Measurements from ENCODE around the gene MBIP.
"Not testable (repeated sequence)": the region's sequence is repeated elsewhere in the genome, so short reads cannot be mapped to it uniquely, and the experiment has no call there.

Gene MBIP

DNA sequence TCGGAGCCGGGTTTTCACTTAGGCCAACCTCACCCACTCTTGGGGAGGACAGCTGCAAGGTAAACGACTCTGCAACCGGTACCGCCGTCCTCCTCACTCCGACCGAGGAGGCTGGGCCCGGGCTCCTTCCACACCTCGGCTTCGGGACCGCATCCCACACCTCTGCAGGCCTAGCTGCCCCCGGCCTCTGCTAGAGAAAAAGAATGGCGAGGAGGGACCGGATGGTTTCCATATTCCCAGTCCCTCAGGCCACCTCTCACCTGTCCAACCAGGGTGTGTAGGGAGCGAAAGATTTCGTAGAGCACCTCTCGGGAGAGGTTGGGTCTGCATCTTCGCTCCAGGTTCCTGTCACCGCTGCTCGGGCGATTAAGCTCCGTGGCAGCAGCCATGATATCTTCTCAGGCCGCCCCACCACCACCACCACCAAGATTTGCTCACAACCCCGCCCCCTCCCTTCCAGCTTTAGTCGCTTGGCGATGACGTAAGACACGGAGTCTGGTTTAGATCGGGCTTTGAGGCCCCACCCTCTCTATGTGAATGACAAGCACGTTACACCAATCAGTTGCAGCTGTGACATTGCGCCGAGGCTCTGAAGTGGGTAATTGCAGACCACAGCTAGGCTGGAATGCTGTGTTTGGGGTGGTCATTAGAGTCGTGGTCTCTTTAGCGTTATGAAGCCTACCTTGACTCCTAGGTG lies at the start of gene MBIP:
TSS of gene MBIP (minus strand) at position 438 of the 697 bp plus-strand sequence. CDS start at position 389, 49 bp downstream.
- in situ Hi-C loops (cut with HindIII; ENCODE audit: low sequenced_read_pairs) = no loop called here

DNA sequence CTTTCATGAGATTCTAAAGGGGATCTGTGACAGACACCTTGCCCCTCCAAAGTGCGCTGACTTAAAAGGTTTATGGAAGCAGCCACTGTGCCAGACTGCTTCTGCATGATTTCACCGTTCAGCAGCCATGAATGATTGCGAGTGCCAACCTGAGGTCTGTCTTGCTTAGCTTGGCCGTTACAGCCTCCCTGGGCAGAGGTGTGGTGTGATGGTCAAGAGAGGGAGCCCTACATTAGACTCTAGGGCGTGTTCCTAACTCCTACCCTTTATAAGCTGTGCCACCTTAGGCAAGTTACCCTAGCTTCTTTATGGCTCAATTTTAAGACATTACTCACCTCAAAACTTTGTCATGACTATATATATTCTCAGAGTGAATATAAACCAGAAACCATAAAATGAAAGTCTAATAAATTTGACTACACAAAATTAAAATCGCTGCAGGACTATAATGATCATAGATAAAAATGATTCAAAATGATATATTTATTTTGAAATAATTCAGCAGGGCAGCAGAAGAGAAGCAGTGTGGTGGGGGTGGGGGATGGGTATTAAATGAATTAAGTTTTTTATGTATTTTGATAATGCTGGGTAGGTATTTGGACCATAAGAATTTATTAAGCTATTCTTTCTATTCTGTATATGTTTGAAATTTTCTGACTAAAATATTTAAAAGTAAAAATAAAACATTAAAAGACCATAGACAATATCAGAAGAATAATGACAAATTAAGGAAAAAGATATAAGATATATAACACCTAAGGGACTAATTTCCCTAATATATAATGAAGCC lies 47.7 kb upstream of the MBIP start:
- in situ Hi-C loops (cut with HindIII; ENCODE audit: low sequenced_read_pairs) = no loop called here

DNA sequence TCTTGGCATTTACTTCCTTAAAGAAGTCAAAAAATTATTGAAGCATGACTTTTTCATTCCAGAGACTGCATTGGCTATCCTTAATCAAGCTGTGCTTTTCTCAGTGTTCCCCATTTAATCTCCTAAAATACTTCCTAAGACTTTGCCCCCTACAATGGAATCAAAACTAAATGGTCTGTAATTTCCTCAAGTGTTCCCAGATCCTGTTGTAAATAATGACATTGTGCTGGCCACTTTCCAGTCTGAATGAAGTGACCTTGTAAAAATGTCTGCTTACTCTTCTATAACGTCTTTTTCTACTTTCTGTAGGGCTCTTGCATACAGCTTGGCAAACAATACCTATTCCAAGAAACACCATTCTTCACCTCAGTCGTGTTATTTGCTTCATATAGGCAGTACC lies 45.3 kb upstream of the MBIP start:
- in situ Hi-C loops (cut with HindIII; ENCODE audit: low sequenced_read_pairs) = no loop called here

DNA sequence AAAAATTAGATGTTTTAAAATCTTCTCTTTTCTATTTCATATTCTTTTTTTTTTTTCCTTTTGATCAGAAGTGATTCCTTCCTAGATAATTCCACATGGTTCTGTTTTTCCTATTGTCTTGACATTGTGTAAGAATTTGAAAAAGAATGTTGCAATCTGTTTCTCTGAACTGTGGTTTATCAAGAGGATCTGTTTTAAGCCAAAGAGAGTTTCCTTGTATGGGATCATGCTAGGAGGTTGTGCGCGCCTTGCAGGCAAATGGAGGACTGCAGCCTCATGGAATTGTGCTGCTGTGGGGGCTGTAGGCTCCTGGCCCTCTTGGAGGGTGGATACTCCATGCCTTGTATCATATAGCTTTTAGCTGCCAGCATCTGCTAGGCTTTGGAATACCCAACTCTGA lies 43.3 kb upstream of the MBIP start:
- in situ Hi-C loops (cut with HindIII; ENCODE audit: low sequenced_read_pairs) = no loop called here

- in situ Hi-C loops (cut with HindIII; ENCODE audit: low sequenced_read_pairs) = no loop called here
Observed at GRCh38 chr14:36362648-36363047, 42.2 kb upstream of the MBIP start.

GRCh38 chr14:36361210-36361853 lies 40.9 kb upstream of the MBIP start:
- in situ Hi-C loops (cut with HindIII; ENCODE audit: low sequenced_read_pairs) = no loop called here

DNA sequence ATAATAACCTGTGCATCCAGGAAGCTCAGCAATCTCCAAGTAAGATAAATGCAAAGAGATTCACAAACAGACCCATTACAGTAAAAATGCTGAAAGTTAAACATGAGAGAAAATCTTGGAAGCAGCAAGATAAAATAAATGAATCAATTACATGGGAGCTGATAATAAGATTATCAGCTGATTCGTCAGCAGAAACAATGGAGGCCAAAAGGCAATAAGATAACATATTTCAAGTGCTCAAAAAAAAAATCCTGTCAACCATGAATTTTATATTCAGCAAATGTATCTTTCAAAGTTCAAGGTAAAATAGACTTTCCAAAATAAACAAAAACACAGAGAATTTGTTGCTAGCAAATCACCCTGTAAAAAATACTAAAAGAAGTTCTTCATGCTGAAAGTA lies 36.4 kb upstream of the MBIP start:
- in situ Hi-C loops (cut with HindIII; ENCODE audit: low sequenced_read_pairs) = no loop called here

DNA sequence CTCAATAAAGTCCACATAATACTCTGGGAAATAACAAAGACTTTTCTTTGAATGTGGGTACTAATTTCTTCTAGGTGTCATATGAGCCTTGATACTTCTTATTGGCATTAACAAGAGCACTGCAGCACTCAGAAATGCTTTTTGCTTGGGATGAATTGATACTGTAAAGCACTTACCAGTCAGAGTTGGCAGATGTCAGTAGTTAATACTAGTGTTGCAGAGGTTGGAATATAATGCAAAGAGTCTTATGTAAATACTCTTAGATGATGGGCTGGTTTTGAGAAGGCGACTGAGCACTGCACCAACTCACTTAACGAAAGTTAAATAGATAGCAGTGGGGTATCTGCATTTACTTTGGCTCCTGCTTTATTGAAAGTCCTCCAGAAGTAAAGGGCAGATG lies 25.6 kb upstream of the MBIP start:
- in situ Hi-C loops (cut with HindIII; ENCODE audit: low sequenced_read_pairs) = no loop called here

- in situ Hi-C loops (cut with HindIII; ENCODE audit: low sequenced_read_pairs) = no loop called here
Observed at GRCh38 chr14:36344211-36344610, 23.8 kb upstream of the MBIP start.

- in situ Hi-C loops (cut with HindIII; ENCODE audit: low sequenced_read_pairs) = not testable (repeated sequence)
Observed at GRCh38 chr14:36341811-36342210, 21.4 kb upstream of the MBIP start.

- in situ Hi-C loops (cut with HindIII; ENCODE audit: low sequenced_read_pairs) = no loop called here
Observed at GRCh38 chr14:36340276-36340890, 19.9 kb upstream of the MBIP start.

DNA sequence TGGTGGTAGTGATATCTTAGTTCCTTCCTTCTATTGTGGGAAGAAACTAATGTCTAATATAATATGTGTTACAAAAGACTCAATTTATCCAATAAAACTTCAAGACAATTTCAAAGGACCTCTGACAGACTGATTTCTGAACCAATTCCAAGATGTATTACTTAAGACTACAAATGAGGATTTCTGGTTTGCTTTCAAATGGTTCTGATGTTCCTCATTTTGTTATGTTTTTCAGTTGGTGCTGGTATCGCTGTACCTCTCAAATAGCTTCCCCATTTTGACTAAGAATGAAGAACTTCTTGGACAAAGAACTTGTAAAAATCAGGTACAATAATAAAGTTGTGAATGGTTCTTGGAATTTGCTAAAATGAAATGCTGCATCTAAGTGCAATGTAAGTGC lies 19.4 kb upstream of the MBIP start:
- in situ Hi-C loops (cut with HindIII; ENCODE audit: low sequenced_read_pairs) = no loop called here

DNA sequence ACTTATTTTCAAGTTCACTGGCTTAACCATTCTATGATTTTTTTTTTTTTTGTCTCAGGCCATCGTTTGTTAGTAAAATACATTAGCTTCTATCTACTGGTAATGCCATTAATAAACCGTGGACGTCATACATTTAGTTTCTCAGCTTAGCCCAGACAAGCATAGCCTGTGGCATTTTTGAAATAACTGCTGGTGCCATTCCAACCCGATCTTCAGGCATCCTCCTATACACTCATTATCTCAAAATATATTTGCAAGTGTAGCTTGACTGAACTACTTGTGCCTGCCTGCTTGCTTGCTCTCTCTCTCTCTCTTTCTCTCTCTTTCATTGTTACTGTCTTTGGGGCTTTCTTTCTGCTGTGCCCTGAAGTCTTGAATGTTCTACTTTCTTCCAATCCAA lies 12.7 kb upstream of the MBIP start:
- in situ Hi-C loops (cut with HindIII; ENCODE audit: low sequenced_read_pairs) = no loop called here

DNA sequence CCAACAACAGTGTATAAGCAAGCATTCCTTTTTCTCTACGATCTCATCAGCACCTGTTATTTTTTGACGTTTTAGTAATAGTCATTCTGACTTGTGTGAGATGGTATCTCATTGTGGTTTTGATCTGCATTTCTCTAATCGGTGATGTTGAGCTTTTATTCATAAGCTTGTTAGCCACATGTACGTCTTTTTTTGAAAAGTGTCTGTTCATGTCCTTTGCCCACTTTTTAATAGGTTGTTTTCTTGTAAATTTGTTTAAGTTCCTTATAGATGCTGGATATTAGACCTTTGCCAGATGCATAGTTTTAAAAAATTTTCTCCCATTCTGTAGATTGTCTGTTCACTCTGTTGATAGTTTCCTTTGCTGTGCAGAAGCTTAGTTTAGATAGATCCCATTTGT lies 7.1 kb upstream of the MBIP start:
- in situ Hi-C loops (cut with HindIII; ENCODE audit: low sequenced_read_pairs) = not testable (repeated sequence)

DNA sequence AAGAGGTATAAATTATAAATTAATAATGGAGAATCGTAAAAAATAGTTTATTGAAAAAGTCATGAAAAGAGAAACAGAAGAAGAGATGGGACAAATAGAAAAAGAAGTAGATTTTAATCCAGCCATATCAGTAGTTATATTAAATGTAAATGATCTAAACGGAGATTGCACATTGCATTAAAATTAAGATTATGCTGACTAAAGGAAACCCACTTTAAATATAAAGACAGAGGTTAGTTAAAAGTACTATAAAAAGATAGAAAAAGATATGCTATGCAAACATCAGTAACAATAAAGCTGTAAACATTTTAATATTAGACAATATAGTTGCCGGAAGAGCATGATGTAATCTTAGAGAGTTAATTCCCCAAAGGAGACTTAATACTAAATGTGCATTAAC lies 5.4 kb upstream of the MBIP start:
- in situ Hi-C loops (cut with HindIII; ENCODE audit: low sequenced_read_pairs) = no loop called here

DNA sequence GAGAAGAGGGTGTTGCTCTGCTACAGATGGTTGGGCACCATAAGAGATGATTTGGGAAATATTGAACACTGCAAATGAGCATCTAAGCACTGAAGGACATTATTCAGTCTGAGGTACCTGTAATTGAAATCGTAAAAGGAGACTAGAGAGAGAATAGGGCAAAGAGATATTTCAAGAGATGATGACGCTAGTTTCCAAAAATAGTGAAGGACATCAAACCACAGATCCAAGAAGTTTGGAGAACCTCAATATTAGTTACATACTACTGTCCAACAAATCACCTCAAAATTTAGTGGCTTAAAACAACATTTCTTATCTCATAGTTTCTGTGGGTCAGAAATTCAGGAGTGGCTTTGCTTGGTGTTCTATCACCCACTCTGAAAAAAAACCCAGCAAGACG lies 4.5 kb upstream of the MBIP start:
- in situ Hi-C loops (cut with HindIII; ENCODE audit: low sequenced_read_pairs) = no loop called here

DNA sequence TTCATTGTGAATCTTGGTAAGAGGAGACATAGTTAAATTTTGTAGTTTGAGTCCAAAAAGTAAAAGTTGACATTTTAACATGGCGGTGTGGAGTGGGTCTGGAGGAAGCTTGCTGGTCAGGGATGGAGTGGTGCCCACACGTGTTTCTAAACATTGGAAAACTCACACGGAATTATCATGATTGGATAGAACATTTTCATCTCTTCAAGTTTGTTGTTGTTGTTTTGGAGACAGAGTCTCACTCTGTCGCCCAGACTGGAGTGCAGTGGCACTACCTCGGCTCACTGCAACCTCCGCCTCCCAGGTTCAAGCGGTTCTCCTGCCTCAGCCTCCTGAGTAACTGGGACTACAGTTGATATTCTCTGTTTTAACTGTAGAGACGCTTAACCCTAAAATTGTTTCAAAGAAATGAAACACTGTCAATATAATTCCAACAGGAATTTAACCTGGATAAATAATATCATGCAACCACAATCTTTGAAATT lies 502 bp upstream of the MBIP start:
- in situ Hi-C loops (cut with HindIII; ENCODE audit: low sequenced_read_pairs) = no loop called here

DNA sequence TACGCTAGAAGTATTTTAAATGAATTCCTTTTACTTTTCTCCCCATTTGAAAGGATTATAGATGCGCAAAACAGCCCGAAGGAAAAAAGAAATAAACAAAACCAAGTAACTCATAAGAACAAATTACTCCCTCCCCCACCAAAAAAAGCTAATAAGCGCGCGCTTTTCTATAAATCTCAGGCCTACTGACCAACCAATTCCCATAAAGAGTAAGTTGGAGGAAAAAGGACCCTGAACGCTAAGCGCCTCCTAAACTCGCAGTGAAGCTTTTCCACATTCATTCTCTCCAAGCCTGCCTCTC lies 588 bp downstream of the MBIP start:
- in situ Hi-C loops (cut with HindIII; ENCODE audit: low sequenced_read_pairs) = no loop called here

DNA sequence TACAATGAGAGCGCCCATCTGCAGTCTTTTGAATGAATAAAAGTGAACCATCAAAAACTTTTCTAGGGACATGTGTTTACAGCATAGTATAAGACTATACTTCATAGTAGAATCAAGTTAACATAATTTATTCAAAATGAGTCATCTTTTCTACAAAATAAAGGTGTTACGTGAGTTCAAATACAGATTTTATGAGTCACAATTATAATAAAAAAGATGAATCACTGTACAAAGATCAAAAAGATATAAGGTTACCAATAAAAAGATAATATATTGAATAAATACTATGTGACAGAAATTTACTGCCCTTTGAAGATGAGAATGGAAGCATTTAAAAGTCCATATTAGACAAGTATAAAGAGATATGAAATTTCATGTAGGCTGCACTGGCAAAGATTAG lies 2.8 kb downstream of the MBIP start:
- in situ Hi-C loops (cut with HindIII; ENCODE audit: low sequenced_read_pairs) = no loop called here

DNA sequence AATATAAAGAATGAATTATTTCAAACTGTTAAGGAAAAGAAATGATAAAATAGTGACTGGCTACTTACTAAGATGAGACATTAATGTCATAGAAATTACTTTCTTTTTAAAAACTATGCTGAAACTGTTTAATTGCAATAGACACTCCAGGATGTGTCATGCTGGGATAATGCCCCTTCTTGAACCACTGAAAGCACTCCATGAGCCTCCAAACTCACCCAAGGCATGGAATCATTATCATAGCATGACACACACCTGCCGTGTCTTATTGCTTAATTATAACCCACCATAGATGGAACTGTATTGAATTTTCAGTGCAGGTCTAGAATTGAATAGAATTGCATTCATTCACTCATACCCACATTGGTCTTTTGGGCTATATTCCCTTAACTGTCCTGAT lies 4.3 kb downstream of the MBIP start:
- in situ Hi-C loops (cut with HindIII; ENCODE audit: low sequenced_read_pairs) = no loop called here

GRCh38 chr14:36315159-36315853 lies 5.1 kb downstream of the MBIP start:
- in situ Hi-C loops (cut with HindIII; ENCODE audit: low sequenced_read_pairs) = no loop called here

All from DLD1 (cell line).